Pancreas (tissue), 10 donors: ENCODE measurements around the gene TUBB3. TPM values are rescaled to one million over a fixed set of nuclear protein-coding genes. Genes with fewer than 3 reads are reported as not detected.

Experiments used
- ATAC-seq, 4 donors: fragments of 200-7000 bp; cut with Tn5 transposase; one replicate each; pipeline versions ENCODE4 v1.8.0 to v1.9.1; 2020; ENCODE audit warnings: mild to moderate bottlenecking in 4 of 4, moderate library complexity in 4 of 4
- DNase-seq, 6 donors: peaks; one replicate each; pipeline ENCODE4 v3.0.0-alpha.2; 2020
- FAIRE-seq: peaks from 2 replicates; lab custom pipeline; 2012; peaks lifted over from hg19 to GRCh38; lab: Jason Lieb, UNC
- H3K27ac ChIP-seq, 4 donors: fragments of 200-600 bp; sonication (generic); 1 replicate in 3 of 4; 2 replicates in 1 of 4; pipeline versions ENCODE4 v1.5.0 to v1.8.0; 2020
- H3K27me3 ChIP-seq, 4 donors: fragments of 200-600 bp; one replicate each; pipeline ENCODE4 v1.8.0; 2021
- H3K36me3 ChIP-seq, 3 donors: fragments of 200-600 bp; sonication (generic) in 1 of 3; one replicate each; pipeline versions ENCODE4 v1.5.0 to v1.8.0; 2020 to 2021
- H3K4me1 ChIP-seq, 3 donors: fragments of 200-600 bp; one replicate each; pipeline ENCODE4 v1.8.0; 2021
- H3K4me3 ChIP-seq, 4 donors: fragments of 200-600 bp; sonication (generic) in 2 of 4; one replicate each; pipeline versions ENCODE4 v1.5.0 to v1.8.0; 2020 to 2021
- H3K9me3 ChIP-seq, 4 donors: fragments of 200-600 bp; one replicate each; pipeline ENCODE4 v1.8.0; 2021
- CTCF ChIP-seq, 4 donors: fragments of 200-600 bp; sonication (generic) in 3 of 4; IDR thresholded peaks; one replicate each; pipeline versions ENCODE4 v1.5.0 to v1.8.0; 2021; ENCODE audit warnings: antibody characterized with exemption in 4 of 4
- WGBS, 2 donors: extraction: QIAGEN DNeasy Blood & Tissue Kit; methylation state at CpG; one replicate each; pipeline ENCODE4 v1.1.7; 2013; 5-methylcytosine and 5-hydroxymethylcytosine counted together
- intact Hi-C, 3 donors: fragments of 100-400 bp; cut with DNase I; formaldehyde crosslinking; loops; one replicate each; pipeline versions ENCODE4 v1.11.1 to v1.14.2; 2022
- polyA plus RNA-seq, 2 donors: library from polyadenylated mRNA; stranded (reverse); fragments of 200-250 nt; gene quantifications; one replicate each; pipeline ENCODE4 v1.2.3, GENCODE V29; 2013
- total RNA-seq, 6 donors: library from RNA; stranded (reverse); fragmentation: NEBNext Ultra II Directional in 4 of 6; extraction: Animal tissue kit (Norgen Biotek cat#: 25700) in 4 of 6; gene quantifications; one replicate each; pipeline versions ENCODE4 v1.2.1 to v1.2.4, GENCODE V29; 2021 to 2023
- donor health status: healthy with polysubstance abuse.
- donor health status: DM: no; HTN: no; CAD: no; lungs with moderate emphysema.
- donor health status: DM: no; HTN: no; CAD: no.
- donor health status: control.
- donor health status: control.
- donor health status: Bipolar disorder and iron deficiency.
- donor health status: DM: yes; HTN: yes; CAD: no.
- donor health status: DM: no; HTN: no; CAD: no.
- donor health status: DM: no; HTN: no; CAD: no.
- donor health status: DM: yes; HTN: yes; CAD: no.

Gene TUBB3
- total and polyA plus RNA-seq, 8 donors, result 0.37 to 25.4 (median 1.8) TPM

- no peaks in the 10 kb centered on the region for H3K27me3 ChIP-seq
- peak in 1 of 6 donors; percentile 50 for DNase-seq
- 93 to 94% methylated on average over 23 of the region's 23 CpGs for WGBS, 2 donors
- H3K27ac ChIP-seq, result no peak overlapping the region
- ATAC-seq, result no peak
- no peak for FAIRE-seq
- no peaks in the 10 kb centered on the region for H3K4me1 ChIP-seq
- H3K36me3 ChIP-seq, result peaks cover 0 to 39% (median 18%) of the 10 kb centered on the region in 3 donors
- intact Hi-C loops, result no loop called here
- no peak overlapping the region for H3K4me3 ChIP-seq
- H3K9me3 ChIP-seq, result no peaks in the 10 kb centered on the region
- TF ChIP-seq CTCF (IDR thresholded peaks at IDR 0.05), result no peak
These were observed 17.5 kb upstream of the TUBB3 start for GRCh38 chr16:89905511-89906139.

GRCh38 chr16:89906140-89907025 lies 16.8 kb upstream of the TUBB3 start:
- Histone ChIP-seq H3K4me1 (no peaks in the 10 kb centered on the region), H3K27ac (no peak overlapping the region), H3K4me3 (no peak overlapping the region), H3K36me3 (peaks cover 0 to 41% (median 14%) of the 10 kb centered on the region in 3 donors), H3K27me3 (no peaks in the 10 kb centered on the region), H3K9me3 (no peaks in the 10 kb centered on the region)
- DNase-seq, result peak in 1 of 6 donors; percentile 39
- WGBS, 2 donors, result 96 to 97% methylated on average over 40 of the region's 40 CpGs
- no peak for ATAC-seq
- no peak for TF ChIP-seq CTCF (IDR thresholded peaks at IDR 0.05)
- intact Hi-C loops, result no loop called here
- no peak for FAIRE-seq

DNA sequence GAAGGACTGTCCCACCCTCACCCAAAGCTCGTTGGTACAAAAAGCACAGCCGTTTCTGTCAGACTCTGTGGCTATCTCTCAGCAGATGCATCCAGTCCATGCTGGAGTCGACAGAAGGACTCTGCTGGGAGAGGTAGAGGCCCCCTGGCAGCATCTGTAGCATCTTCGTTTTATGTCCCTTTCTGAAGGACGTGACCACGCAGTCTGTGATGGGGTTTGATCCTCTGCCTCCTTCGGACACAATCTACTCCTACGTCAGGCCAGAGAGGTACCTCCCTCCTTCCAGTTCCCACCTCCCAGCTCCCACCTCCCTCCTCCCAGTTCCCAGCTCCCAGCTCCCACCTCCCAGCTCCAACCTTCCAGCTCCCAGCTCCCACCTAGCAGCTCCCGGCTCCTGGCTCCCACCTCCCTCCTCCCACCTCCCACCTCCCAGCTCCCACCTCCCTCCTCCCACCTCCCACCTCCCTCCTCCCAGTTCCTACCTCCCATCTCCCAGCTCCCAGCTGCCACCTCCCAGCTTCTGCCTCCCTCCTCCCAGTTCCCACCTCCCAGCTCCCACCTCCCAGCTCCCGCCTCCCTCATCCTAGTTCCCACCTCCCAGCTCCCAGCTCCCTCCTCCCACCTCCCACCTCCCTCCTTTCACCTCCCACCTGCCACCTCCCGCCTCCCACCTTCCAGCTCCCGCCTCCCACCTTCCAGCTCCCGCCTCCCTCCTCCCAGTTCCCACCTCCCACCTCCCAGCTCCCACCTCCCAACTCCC lies 15.9 kb upstream of the TUBB3 start:
- H3K4me3 ChIP-seq, result no peak overlapping the region
- H3K27ac ChIP-seq, result no peak overlapping the region
- H3K9me3 ChIP-seq, result no peaks in the 10 kb centered on the region
- TF ChIP-seq CTCF (IDR thresholded peaks at IDR 0.05), result no peak
- intact Hi-C loops, result no loop called here
- peak in 1 of 6 donors; percentile 65 for DNase-seq
- WGBS, 2 donors, result 96 to 98% methylated on average over 13 of the region's 13 CpGs
- FAIRE-seq, result no peak
- H3K36me3 ChIP-seq, result peaks cover 0 to 43% (median 14%) of the 10 kb centered on the region in 3 donors
- H3K27me3 ChIP-seq, result no peaks in the 10 kb centered on the region
- ATAC-seq, result no peak
- no peaks in the 10 kb centered on the region for H3K4me1 ChIP-seq

DNA sequence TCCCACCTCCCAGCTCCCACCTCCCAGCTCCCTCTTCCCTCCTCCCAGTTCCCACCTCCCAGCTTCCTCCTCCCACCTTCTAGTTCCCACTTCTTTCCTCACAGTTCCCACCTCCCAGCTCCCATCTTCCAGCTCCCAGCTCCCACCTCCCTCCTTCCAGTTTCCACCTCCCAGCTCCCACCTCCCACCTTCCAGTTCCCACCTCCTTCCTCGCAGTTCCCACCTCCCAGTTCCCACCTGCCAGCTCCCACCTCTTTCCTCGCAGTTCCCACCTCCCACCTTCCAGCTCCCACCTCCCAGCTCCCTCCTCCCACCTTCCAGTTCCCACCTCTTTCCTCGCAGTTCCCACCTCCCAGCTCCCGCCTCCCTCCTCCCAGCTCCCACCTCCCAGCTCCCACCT lies 14.9 kb upstream of the TUBB3 start:
- intact Hi-C loops, result no loop called here
- no peak for ATAC-seq
- Histone ChIP-seq H3K27ac (no peak overlapping the region), H3K4me3 (no peak overlapping the region), H3K36me3 (peaks cover 0 to 40% (median 14%) of the 10 kb centered on the region in 3 donors), H3K4me1 (no peaks in the 10 kb centered on the region), H3K27me3 (no peaks in the 10 kb centered on the region), H3K9me3 (no peaks in the 10 kb centered on the region)
- peak in 1 of 6 donors; percentile 41 for DNase-seq
- FAIRE-seq, result no peak
- 95 to 98% methylated on average over 4 of the region's 4 CpGs for WGBS, 2 donors
- no peak for TF ChIP-seq CTCF (IDR thresholded peaks at IDR 0.05)
